Endothelial cell of umbilical vein (primary cell): ENCODE results near the gene BMP8A. TPM values are rescaled to one million over a fixed set of nuclear protein-coding genes. Genes with fewer than 3 reads are reported as not detected.

Experiments
- BruUV-seq: library from RNA; stranded (reverse); fragments of 400-500 nt; replicated peaks from 2 replicates; lab custom pipeline; 2021; lab: Mats Ljungman, UMichigan
- CTCF ChIA-PET: fragments of 300-600, 350-600 bp; sonication (Branson Sonifier 250); formaldehyde crosslinking; loops from one replicate; lab custom pipeline; 2021; ENCODE audit warnings: antibody characterized with exemption, inconsistent platforms; lab: Charles Lee
- POLR2A ChIA-PET: fragments of 300-600, 350-600 bp; sonication (Branson Sonifier 250); formaldehyde crosslinking; loops from one replicate; lab custom pipeline; 2021; ENCODE audit warnings: antibody characterized with exemption, inconsistent platforms; lab: Charles Lee
- DNase-seq: peaks from one replicate; pipeline ENCODE4 v3.0.0-alpha.2; 2011; ENCODE audit warnings: low read depth, low spot score
- FAIRE-seq: peaks from 2 replicates; lab custom pipeline; 2011; peaks lifted over from hg19 to GRCh38; lab: Jason Lieb, UNC
- H2AFZ ChIP-seq: 2 replicates; pipeline ENCODE4 v1.6.0; 2012; ENCODE audit warnings: low read depth, low read length, control low read depth, inconsistent platforms
- H3K27ac ChIP-seq: 2 replicates; pipeline ENCODE4 v1.5.1; 2011; ENCODE audit warnings: low read depth, mild to moderate bottlenecking, control low read depth, low read length, moderate library complexity; ENCODE audit not compliant: insufficient read depth
- H3K27me3 ChIP-seq, 2 experiments: 2 replicates each; pipeline versions ENCODE4 v1.6.0 to v1.6.1; 2011; ENCODE audit warnings: low read length in 2 of 2, mixed read lengths in 1 of 2; ENCODE audit not compliant: control insufficient read depth in 2 of 2, insufficient read depth in 2 of 2
- H3K36me3 ChIP-seq, 2 experiments: 2 replicates in 1 of 2; 3 replicates in 1 of 2; pipeline ENCODE4 v1.5.1; 2011; ENCODE audit warnings: low read length in 2 of 2, mild to moderate bottlenecking in 1 of 2, moderate library complexity in 1 of 2; ENCODE audit not compliant: control insufficient read depth in 2 of 2, insufficient read depth in 2 of 2; ENCODE audit errors: extremely low read depth in 1 of 2
- H3K4me1 ChIP-seq: 3 replicates; pipeline ENCODE4 v1.5.1; 2011; ENCODE audit warnings: mild to moderate bottlenecking, low read length; ENCODE audit not compliant: control insufficient read depth, insufficient read depth; ENCODE audit errors: extremely low read depth
- H3K4me2 ChIP-seq: 2 replicates; pipeline ENCODE4 v1.6.1; 2011; ENCODE audit warnings: low read length, control low read depth, mixed read lengths; ENCODE audit not compliant: insufficient read depth
- H3K4me3 ChIP-seq, 3 experiments: fragments of 200-600 bp in 1 of 3; sonication (generic), shearing (Covaris generic) in 1 of 3; replicated peaks in 1 of 3; 2 replicates each; pipeline ENCODE4 v1.5.1; 2011 to 2016; ENCODE audit warnings: control low read depth in 3 of 3, low read length in 3 of 3, mild to moderate bottlenecking in 2 of 3, inconsistent platforms in 1 of 3, low read depth in 1 of 3, moderate library complexity in 1 of 3; ENCODE audit not compliant: insufficient read depth in 1 of 3
- H3K79me2 ChIP-seq: 2 replicates; pipeline ENCODE4 v1.6.0; 2012; ENCODE audit warnings: low read length, inconsistent platforms; ENCODE audit not compliant: control insufficient read depth, insufficient read depth
- H3K9ac ChIP-seq: replicated peaks from 2 replicates; pipeline ENCODE3; 2011; ENCODE audit warnings: low read length, control low read depth; ENCODE audit not compliant: insufficient read depth; ENCODE audit errors: extremely low read depth
- H3K9me1 ChIP-seq: replicated peaks from 3 replicates; pipeline ENCODE4 v1.6.0; 2011; ENCODE audit warnings: mild to moderate bottlenecking, low read length; ENCODE audit not compliant: control insufficient read depth, insufficient read depth; ENCODE audit errors: extremely low read depth
- H3K9me3 ChIP-seq: replicated peaks from 2 replicates; pipeline ENCODE4 v1.5.1; 2012; ENCODE audit warnings: low read length, inconsistent platforms; ENCODE audit not compliant: control insufficient read depth, insufficient read depth
- H4K20me1 ChIP-seq: replicated peaks from 2 replicates; pipeline ENCODE3; 2011; ENCODE audit warnings: mild to moderate bottlenecking, low read length; ENCODE audit not compliant: control insufficient read depth, insufficient read depth; ENCODE audit errors: extremely low read depth
- EZH2 ChIP-seq: IDR thresholded peaks from 2 replicates; pipeline ENCODE4 v1.6.1; 2012; ENCODE audit warnings: borderline replicate concordance, low read depth, mild to moderate bottlenecking, moderate library complexity, low read length, inconsistent platforms; ENCODE audit not compliant: severe bottlenecking
- FOS ChIP-seq: IDR thresholded peaks from 2 replicates; pipeline ENCODE4 v1.6.1; 2011; ENCODE audit warnings: mild to moderate bottlenecking, low read length, moderate library complexity, borderline replicate concordance; ENCODE audit not compliant: insufficient read depth
- GATA2 ChIP-seq: IDR thresholded peaks from 2 replicates; pipeline ENCODE4 v1.7.0; 2011; ENCODE audit warnings: low read depth, mild to moderate bottlenecking, moderate library complexity, mixed read lengths, low read length; ENCODE audit not compliant: insufficient read length, insufficient read depth
- JUN ChIP-seq: IDR thresholded peaks from 2 replicates; pipeline ENCODE4 v1.6.1; 2011; ENCODE audit warnings: borderline replicate concordance, low read depth; ENCODE audit not compliant: insufficient read length, insufficient read depth
- MYC ChIP-seq: IDR thresholded peaks from one replicate; pipeline ENCODE4 v1.6.1; 2011; ENCODE audit warnings: mild to moderate bottlenecking, low read depth, low read length
- POLR2A ChIP-seq: IDR thresholded peaks from 2 replicates; pipeline ENCODE4 v1.6.1; 2012; ENCODE audit warnings: low read depth, mild to moderate bottlenecking, control low read depth, low read length
- POLR2AphosphoS5 ChIP-seq: IDR thresholded peaks from 2 replicates; pipeline ENCODE4 v1.6.1; 2012; ENCODE audit warnings: low read depth, mild to moderate bottlenecking, control low read depth, low read length, moderate library complexity; ENCODE audit not compliant: insufficient read depth
- dilution Hi-C: fragments of 300-500 bp; cut with MboI; formaldehyde crosslinking; loops from one replicate; pipeline ENCODE4 v1.15.0; 2019; ENCODE audit warnings: low sequenced_read_pairs; ENCODE audit not compliant: extremely low pct_ligation_motif_present
- intact Hi-C: fragments of 100-400 bp; cut with micrococcal nuclease; formaldehyde crosslinking; loops from one replicate; pipeline ENCODE4 v1.10.0; 2022
- polyA plus RNA-seq, 4 experiments: library from polyadenylated mRNA; depleted of rRNA in 3 of 4; stranded (reverse) in 3 of 4; unstranded in 1 of 4; fragments of >200 nt; gene quantifications; 2 replicates each; pipeline versions ENCODE4 v1.2.1 to v1.2.3, GENCODE V29; 2011 to 2012; ENCODE audit warnings: missing spikeins in 1 of 4
- total RNA-seq: library from RNA; stranded (reverse); gene quantifications from 2 replicates; pipeline ENCODE4 v1.2.3, GENCODE V29; 2021
- TF ChIP-seq, protein P1 (sequence below), 2 donors: IDR thresholded peaks; 1 replicate in 1 of 2; 2 replicates in 1 of 2; pipeline ENCODE4 v1.5.1; 2011; ENCODE audit warnings: low read length in 2 of 2, mild to moderate bottlenecking in 2 of 2, moderate library complexity in 2 of 2, control low read depth in 1 of 2, inconsistent platforms in 1 of 2, low read depth in 1 of 2; ENCODE audit not compliant: insufficient read depth in 1 of 2; ENCODE audit errors: extremely low read depth in 1 of 2
- TF ChIP-seq, protein P2 (sequence below): IDR thresholded peaks from 2 replicates; pipeline ENCODE4 v1.6.1; 2011; ENCODE audit not compliant: insufficient read depth, insufficient read length

Gene BMP8A
- total and polyA plus RNA-seq, 2 donors (not counting 3 experiments of a cell fraction or from before 2014, with no cell fraction given): 0.25 to 0.44 TPM

- H3K27me3 ChIP-seq: peaks cover 7 to 12% of the 10 kb centered on the region in 2 experiments
- no peak overlapping the region for H3K4me3 ChIP-seq
- ChIA-PET POLR2A (no interaction called here), CTCF (interaction anchor here (1.6 to 3.2 kb wide), 2 partner anchors 50 to 391 kb away, joined by 7 to 22 read pairs; no protein-coding TSS in a partner anchor)
- peaks cover 12 to 20% of the 10 kb centered on the region in 2 experiments for H3K36me3 ChIP-seq
- H3K4me1 ChIP-seq: peaks cover 6% of the 10 kb centered on the region
- H3K79me2 ChIP-seq: no peaks in the 10 kb centered on the region
- DNase-seq (no peak), FAIRE-seq (no peak)
- H4K20me1 ChIP-seq: no peaks in the 10 kb centered on the region
- no peak overlapping the region for H3K27ac ChIP-seq
- dilution Hi-C loops: no loop called here
- BruUV-seq: no TSS peak
- intact Hi-C loops: loop anchor here (2.0 to 5.0 kb wide), 2 partner anchors 49 to 233 kb away; no protein-coding TSS in a partner anchor
- no peak overlapping the region for H3K4me2 ChIP-seq
- TF ChIP-seq POLR2AphosphoS5 (no peak), MYC (no peak), POLR2A (no peak), GATA2 (no peak), FOS (no peak), EZH2 (no peak), JUN (no peak)
- TF ChIP-seq, protein P1, sequence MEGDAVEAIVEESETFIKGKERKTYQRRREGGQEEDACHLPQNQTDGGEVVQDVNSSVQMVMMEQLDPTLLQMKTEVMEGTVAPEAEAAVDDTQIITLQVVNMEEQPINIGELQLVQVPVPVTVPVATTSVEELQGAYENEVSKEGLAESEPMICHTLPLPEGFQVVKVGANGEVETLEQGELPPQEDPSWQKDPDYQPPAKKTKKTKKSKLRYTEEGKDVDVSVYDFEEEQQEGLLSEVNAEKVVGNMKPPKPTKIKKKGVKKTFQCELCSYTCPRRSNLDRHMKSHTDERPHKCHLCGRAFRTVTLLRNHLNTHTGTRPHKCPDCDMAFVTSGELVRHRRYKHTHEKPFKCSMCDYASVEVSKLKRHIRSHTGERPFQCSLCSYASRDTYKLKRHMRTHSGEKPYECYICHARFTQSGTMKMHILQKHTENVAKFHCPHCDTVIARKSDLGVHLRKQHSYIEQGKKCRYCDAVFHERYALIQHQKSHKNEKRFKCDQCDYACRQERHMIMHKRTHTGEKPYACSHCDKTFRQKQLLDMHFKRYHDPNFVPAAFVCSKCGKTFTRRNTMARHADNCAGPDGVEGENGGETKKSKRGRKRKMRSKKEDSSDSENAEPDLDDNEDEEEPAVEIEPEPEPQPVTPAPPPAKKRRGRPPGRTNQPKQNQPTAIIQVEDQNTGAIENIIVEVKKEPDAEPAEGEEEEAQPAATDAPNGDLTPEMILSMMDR (IDR thresholded peaks at IDR 0.05; ENCODE audit: extremely low read depth in 1 of 2, insufficient read depth in 1 of 2, low read depth in 1 of 2, low read length in 2 of 2): no peak
- TF ChIP-seq, protein P2, sequence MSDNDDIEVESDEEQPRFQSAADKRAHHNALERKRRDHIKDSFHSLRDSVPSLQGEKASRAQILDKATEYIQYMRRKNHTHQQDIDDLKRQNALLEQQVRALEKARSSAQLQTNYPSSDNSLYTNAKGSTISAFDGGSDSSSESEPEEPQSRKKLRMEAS: no peak
- no peaks in the 10 kb centered on the region for H3K9me3 ChIP-seq
- no peak overlapping the region for H2AFZ ChIP-seq
- H3K9ac ChIP-seq: no peak overlapping the region
- no peaks in the 10 kb centered on the region for H3K9me1 ChIP-seq
These were observed 1.7 kb upstream of the BMP8A start for GRCh38 chr1:39489567-39490239.
